NCI-H460 (cell line): ENCODE data around the gene FRMD1. TPM values are rescaled to one million over a fixed set of nuclear protein-coding genes. Genes with fewer than 3 reads are reported as not detected.

Experiments used
- DNase-seq: peaks from one replicate; pipeline ENCODE4 v3.0.0-alpha.2; 2016; ENCODE audit warnings: low read depth; ENCODE audit errors: extremely low read depth
- polyA plus RNA-seq: library from polyadenylated mRNA; depleted of rRNA; stranded (reverse); fragments of >200 nt; gene quantifications from 2 replicates; pipeline ENCODE4 v1.2.3, GENCODE V29; 2014; cell fraction: nucleus; rRNA removed
- total RNA-seq: library from RNA; depleted of rRNA; stranded (reverse); fragments of >200 nt; shearing (Covaris generic); gene quantifications from 2 replicates; pipeline ENCODE4 v1.2.3, GENCODE V29; 2014; rRNA removed

Gene FRMD1
- total RNA-seq = not detected in 2 replicates
- not detected in 2 replicates for polyA plus RNA-seq

GRCh38 chr6:168078943-168079405, at the start of gene FRMD1:
Gene FRMD1 (minus strand): TSS chr6:168079212. CDS start chr6:168079094, 118 bp downstream.
- DNase-seq = no peak

- no peak for DNase-seq
Measured at GRCh38 chr6:168128006-168128630, 49.1 kb upstream of the FRMD1 start.

- no peak for DNase-seq
Measured at GRCh38 chr6:168127384-168127868, 48.4 kb upstream of the FRMD1 start.

- DNase-seq = no peak
Measured at GRCh38 chr6:168126566-168127383, 47.8 kb upstream of the FRMD1 start.

- DNase-seq = no peak
Measured at GRCh38 chr6:168125429-168126001, 46.5 kb upstream of the FRMD1 start.

- no peak for DNase-seq
Measured at GRCh38 chr6:168124921-168125320, 45.9 kb upstream of the FRMD1 start.

GRCh38 chr6:168124158-168124557, 45.1 kb upstream of the FRMD1 start:
- no peak for DNase-seq

- no peak for DNase-seq
Measured at GRCh38 chr6:168123165-168123911, 44.3 kb upstream of the FRMD1 start.

- DNase-seq = no peak
Measured at GRCh38 chr6:168122521-168122920, 43.5 kb upstream of the FRMD1 start.

- no peak for DNase-seq
Measured at GRCh38 chr6:168122011-168122410, 43.0 kb upstream of the FRMD1 start.

- DNase-seq = no peak
Measured at GRCh38 chr6:168121303-168121665, 42.3 kb upstream of the FRMD1 start.

GRCh38 chr6:168120390-168121302, 41.6 kb upstream of the FRMD1 start:
- DNase-seq = no peak

GRCh38 chr6:168119539-168119938, 40.5 kb upstream of the FRMD1 start:
- no peak for DNase-seq

GRCh38 chr6:168118935-168119334, 39.9 kb upstream of the FRMD1 start:
- no peak for DNase-seq

GRCh38 chr6:168117942-168118341, 38.9 kb upstream of the FRMD1 start:
- no peak for DNase-seq

- DNase-seq = no peak
Measured at GRCh38 chr6:168116975-168117899, 38.2 kb upstream of the FRMD1 start.

- DNase-seq = no peak
Measured at GRCh38 chr6:168116438-168116974, 37.5 kb upstream of the FRMD1 start.

- DNase-seq = no peak
Measured at GRCh38 chr6:168115748-168116437, 36.9 kb upstream of the FRMD1 start.
